Right lobe of liver (tissue), 6 donors: Measurements from ENCODE around the gene TRNAU1AP. TPM values are rescaled to one million over a fixed set of nuclear protein-coding genes. Genes with fewer than 3 reads are reported as not detected.
A peak's percentile ranks its signal among the peaks of the same experiment; 100 is the strongest.
"Not testable (repeated sequence)": the region's sequence is repeated elsewhere in the genome, so short reads cannot be mapped to it uniquely, and the experiment has no call there.

Experiments
- ATAC-seq, 4 donors: fragments of 200-7000 bp; cut with Tn5 transposase; one replicate each; pipeline ENCODE4 v1.9.1; 2020; ENCODE audit warnings: mild to moderate bottlenecking in 4 of 4, moderate library complexity in 4 of 4
- DNase-seq, 3 donors: peaks; one replicate each; pipeline ENCODE4 v3.0.0-alpha.2; 2020
- H3K27ac ChIP-seq, 3 donors: fragments of 200-600 bp; one replicate each; pipeline ENCODE4 v1.8.0; 2022
- H3K27me3 ChIP-seq, 2 donors: fragments of 200-600 bp; one replicate each; pipeline ENCODE4 v1.8.0; 2022
- H3K36me3 ChIP-seq, 4 donors: fragments of 200-600 bp; sonication (generic) in 1 of 4; one replicate each; pipeline versions ENCODE4 v1.5.1 to v1.8.0; 2017 to 2022; ENCODE audit warnings: control low read depth in 1 of 4
- H3K4me1 ChIP-seq, 4 donors: fragments of 200-600 bp; sonication (generic) in 1 of 4; one replicate each; pipeline versions ENCODE4 v1.5.1 to v1.8.0; 2017 to 2022; ENCODE audit warnings: control low read depth in 1 of 4
- H3K4me3 ChIP-seq, 3 donors: fragments of 200-600 bp; one replicate each; pipeline ENCODE4 v1.8.0; 2022
- H3K9me3 ChIP-seq, 4 donors: fragments of 200-600 bp; sonication (generic) in 1 of 4; one replicate each; pipeline versions ENCODE4 v1.5.1 to v1.8.0; 2017 to 2022; ENCODE audit warnings: control low read depth in 1 of 4
- CTCF ChIP-seq, 4 donors: fragments of 200-600 bp in 3 of 4; fragments of 450-650 bp in 1 of 4; IDR thresholded peaks; one replicate each; pipeline versions ENCODE4 v1.5.1 to v1.8.0; 2016 to 2022; ENCODE audit warnings: antibody characterized with exemption in 4 of 4, mild to moderate bottlenecking in 2 of 4
- POLR2A ChIP-seq: fragments of 450-650 bp; IDR thresholded peaks from one replicate; pipeline ENCODE4 v1.6.1; 2017; ENCODE audit warnings: antibody characterized with exemption, mild to moderate bottlenecking
- WGBS: methylation state at CpG from one replicate; pipeline ENCODE4 v1.1.6; 2018; ENCODE audit warnings: low coverage, low lambda C conversion rate; ENCODE audit not compliant: insufficient coverage; ENCODE audit errors: missing lambda C conversion rate; 5-methylcytosine and 5-hydroxymethylcytosine counted together
- intact Hi-C, 2 donors: fragments of 100-400 bp; cut with DNase I; formaldehyde crosslinking; loops; one replicate each; pipeline versions ENCODE4 v1.11.2 to v1.14.1; 2022
- total RNA-seq, 6 experiments: library from RNA; depleted of rRNA in 2 of 6; stranded (reverse); fragments of >200 nt in 2 of 6; fragmentation: NEBNext Ultra II Directional in 3 of 6; extraction: Animal tissue kit (Norgen Biotek cat#: 25700) in 3 of 6; gene quantifications; one replicate each; pipeline versions ENCODE4 v1.1.0 to v1.2.4, GENCODE V29; 2016 to 2023
- donor health status: DM: no; HTN: yes; CAD: no.
- donor health status: DM: no; HTN: no; CAD: no.
- donor health status: DM: no; HTN: no; CAD: no.
- donor health status: DM: no; HTN: yes; CAD: no.
- donor health status: DM: no; HTN: yes; CAD: no.

TRNAU1AP gene
- total RNA-seq, 6 experiments from 2014 or later = 5.2 to 14.8 (median 7.3) TPM

GRCh38 chr1:28591708-28592320 lies 38.9 kb downstream of the TRNAU1AP start, which contains the start of gene RAB42:
RAB42 (plus strand) TSS chr1:28592265; CDS start chr1:28592512, 247 bp downstream.
- no peaks in the 10 kb centered on the region for H3K27me3 ChIP-seq
- H3K4me3 ChIP-seq = peak within 1 kb of the TSS; percentile 34 to 56 (median 39)
- TF ChIP-seq CTCF (IDR thresholded peaks at IDR 0.05) (no peak), POLR2A (no peak)
- H3K36me3 ChIP-seq = no peaks in the 10 kb centered on the region
- ATAC-seq (peak; percentile 27 to 56 (median 48)), DNase-seq (peak in 1 of 3 donors; percentile 51)
- no peaks in the 10 kb centered on the region for H3K9me3 ChIP-seq
- intact Hi-C loops = no loop called here
- H3K27ac ChIP-seq = no peak within 1 kb of the TSS
- WGBS = 30% methylated on average over 7 of the region's 13 CpGs
- no peaks in the 10 kb centered on the region for H3K4me1 ChIP-seq

GRCh38 chr1:28592321-28593071 lies 39.6 kb downstream of the TRNAU1AP start:
- ATAC-seq (peak; percentile 40 to 63 (median 54)), DNase-seq (peak in 1 of 3 donors; percentile 30)
- Histone ChIP-seq H3K9me3 (no peaks in the 10 kb centered on the region), H3K4me1 (no peaks in the 10 kb centered on the region), H3K4me3 (peak overlapping the region; percentile 34 to 56 (median 39)), H3K27ac (no peak overlapping the region), H3K36me3 (no peaks in the 10 kb centered on the region), H3K27me3 (no peaks in the 10 kb centered on the region)
- TF ChIP-seq CTCF (IDR thresholded peaks at IDR 0.05) = no peak
- TF ChIP-seq POLR2A = no peak
- WGBS = 26% methylated on average over 5 of the region's 81 CpGs
- intact Hi-C loops = no loop called here

GRCh38 chr1:28593988-28594356 lies 41.1 kb downstream of the TRNAU1AP start:
- H3K9me3 ChIP-seq, intact Hi-C loops, H3K4me3 ChIP-seq, DNase-seq, H3K27me3 ChIP-seq, H3K4me1 ChIP-seq, H3K36me3 ChIP-seq, ATAC-seq, H3K27ac ChIP-seq: not testable (repeated sequence)
- whole genome bisulfite sequencing = 54% methylated on average over 2 of the region's 3 CpGs

GRCh38 chr1:28594686-28595411 lies 42.0 kb downstream of the TRNAU1AP start:
- ATAC-seq, H3K4me1 ChIP-seq, H3K27me3 ChIP-seq, H3K27ac ChIP-seq, H3K9me3 ChIP-seq, H3K4me3 ChIP-seq, DNase-seq, intact Hi-C loops, H3K36me3 ChIP-seq: not testable (repeated sequence)
- WGBS = 84% methylated on average over 5 of the region's 7 CpGs

- Histone ChIP-seq H3K9me3 (no peaks in the 10 kb centered on the region), H3K4me3 (no peak overlapping the region), H3K27me3 (no peaks in the 10 kb centered on the region), H3K36me3 (no peaks in the 10 kb centered on the region), H3K4me1 (no peaks in the 10 kb centered on the region), H3K27ac (no peak overlapping the region)
- DNase-seq (no peak), ATAC-seq (no peak)
- TF ChIP-seq POLR2A = no peak
- no peak for TF ChIP-seq CTCF (IDR thresholded peaks at IDR 0.05)
- intact Hi-C loops = no loop called here
- 93% methylated on average over 6 of the region's 10 CpGs for WGBS
Observed at GRCh38 chr1:28595412-28596191, 42.7 kb downstream of the TRNAU1AP start.

- H3K4me3 ChIP-seq, intact Hi-C loops, H3K4me1 ChIP-seq, ATAC-seq, H3K36me3 ChIP-seq, DNase-seq, H3K27ac ChIP-seq, H3K9me3 ChIP-seq, H3K27me3 ChIP-seq: not testable (repeated sequence)
- WGBS = 95% methylated on average over 10 of the region's 11 CpGs
Observed at GRCh38 chr1:28596276-28596675, 43.4 kb downstream of the TRNAU1AP start.
